ENCODE data around the gene CYP2C8. TPM values are rescaled to one million over a fixed set of nuclear protein-coding genes. Genes with fewer than 3 reads are reported as not detected.

Gene CYP2C8
- total and polyA plus RNA-seq, 2 experiments from 2014 or later: 2.2 to 4.1 TPM

- H3K9me2 ChIP-seq (replicated peaks; ENCODE audit: insufficient read depth): no peaks in the 10 kb centered on the region
- no peaks in the 10 kb centered on the region for H3K27me3 ChIP-seq
- H3K4me3 ChIP-seq: no peak overlapping the region
- H2AFZ ChIP-seq: peak overlapping the region; percentile 15
- H3K27ac ChIP-seq: peak overlapping the region; percentile 91
- H3K9me3 ChIP-seq (ENCODE audit: low read depth): no peaks in the 10 kb centered on the region
- peak; percentile 84 for DNase-seq (ENCODE audit: low spot score)
- H3K4me1 ChIP-seq (ENCODE audit: insufficient read depth): peaks cover 15% of the 10 kb centered on the region
- 89% methylated on average over 1 of the region's 1 CpG for WGBS (ENCODE audit: low lambda C conversion rate, missing lambda C conversion rate)
- no peaks in the 10 kb centered on the region for H3K36me3 ChIP-seq (replicated peaks; ENCODE audit: insufficient read depth, low read depth)
- no peaks in the 10 kb centered on the region for H4K20me1 ChIP-seq (ENCODE audit: insufficient read depth, poor library complexity, severe bottlenecking)
- TF ChIP-seq CTCF (IDR thresholded peaks at IDR 0.05; ENCODE audit: poor library complexity) (no peak), EZH2phosphoT487 (IDR thresholded peaks at IDR 0.05; ENCODE audit: low read depth, severe bottlenecking, unreplicated experiment) (no peak), EZH2 (IDR thresholded peaks at IDR 0.05; ENCODE audit: borderline replicate concordance) (no peak)
- H3K4me2 ChIP-seq: peak overlapping the region; percentile 9
- no peaks in the 10 kb centered on the region for H3K79me2 ChIP-seq
Observed at GRCh38 chr10:94991243-94991888, 77.9 kb downstream of the CYP2C8 start.

- H3K9me3 ChIP-seq (ENCODE audit: low read depth): no peaks in the 10 kb centered on the region
- no peak for DNase-seq (ENCODE audit: low spot score)
- H2AFZ ChIP-seq: no peak overlapping the region
- H3K79me2 ChIP-seq: no peaks in the 10 kb centered on the region
- H3K27ac ChIP-seq: no peak overlapping the region
- TF ChIP-seq EZH2 (IDR thresholded peaks at IDR 0.05; ENCODE audit: borderline replicate concordance): no peak
- no peak for TF ChIP-seq CTCF (IDR thresholded peaks at IDR 0.05; ENCODE audit: poor library complexity)
- TF ChIP-seq EZH2phosphoT487 (IDR thresholded peaks at IDR 0.05; ENCODE audit: low read depth, severe bottlenecking, unreplicated experiment): no peak
- no peaks in the 10 kb centered on the region for H3K36me3 ChIP-seq (replicated peaks; ENCODE audit: insufficient read depth, low read depth)
- H3K4me1 ChIP-seq (ENCODE audit: insufficient read depth): peaks cover 15% of the 10 kb centered on the region
- no peak overlapping the region for H3K4me2 ChIP-seq
- no peak overlapping the region for H3K4me3 ChIP-seq
- H4K20me1 ChIP-seq (ENCODE audit: insufficient read depth, poor library complexity, severe bottlenecking): no peaks in the 10 kb centered on the region
- no peaks in the 10 kb centered on the region for H3K9me2 ChIP-seq (replicated peaks; ENCODE audit: insufficient read depth)
- no peaks in the 10 kb centered on the region for H3K27me3 ChIP-seq
Observed at GRCh38 chr10:94989192-94989591, 80.1 kb downstream of the CYP2C8 start.

Small RNA genes within 50 kb of the gene (small RNA-seq; reads per million reads assigned to genes)
- gene CYP2C60P: not detected

Other genes with a start within 250 kb of the CYP2C8 start
- 61.1 and 69.0 TPM in 2 replicates for gene CYP2C9, start 130.8 kb downstream of the CYP2C8 start, total RNA-seq
- 32.1 and 39.3 TPM in 2 replicates for gene CYP2C9, start 130.8 kb downstream of the CYP2C8 start, polyA plus RNA-seq
- not detected in 2 replicates for gene ACSM6, start 124.7 kb upstream of the CYP2C8 start, total RNA-seq
- 0.10 TPM in 1 of 2 replicates, not detected in the other for gene ACSM6, start 124.7 kb upstream of the CYP2C8 start, polyA plus RNA-seq
- 58.2 and 61.0 TPM in 2 replicates for gene PDLIM1, start 221.5 kb upstream of the CYP2C8 start, total RNA-seq
- 176 TPM in 2 replicates for gene PDLIM1, start 221.5 kb upstream of the CYP2C8 start, polyA plus RNA-seq